Endothelial cell (in vitro differentiated cells): ENCODE measurements around the gene DCAF15. TPM values are rescaled to one million over a fixed set of nuclear protein-coding genes. Genes with fewer than 3 reads are reported as not detected.

ENCODE experiments used
- DNase-seq: peaks from one replicate; pipeline ENCODE4 v3.0.0; 2021; ENCODE audit warnings: low spot score
- H3K27ac Mint-ChIP-seq: one replicate; pipeline ENCODE4 v1.8.0; 2021; ENCODE audit warnings: mixed read lengths, inconsistent platforms; ENCODE audit not compliant: unreplicated experiment
- H3K27me3 Mint-ChIP-seq: one replicate; pipeline ENCODE4 v1.8.0; 2021; ENCODE audit warnings: mild to moderate bottlenecking, moderate library complexity, mixed read lengths, inconsistent platforms; ENCODE audit not compliant: unreplicated experiment
- H3K36me3 Mint-ChIP-seq: one replicate; pipeline ENCODE4 v1.8.0; 2021; ENCODE audit warnings: mild to moderate bottlenecking, low read depth, mixed read lengths, inconsistent platforms; ENCODE audit not compliant: unreplicated experiment
- H3K4me1 Mint-ChIP-seq: one replicate; pipeline ENCODE4 v1.8.0; 2021; ENCODE audit warnings: mild to moderate bottlenecking, mixed read lengths, inconsistent platforms; ENCODE audit not compliant: unreplicated experiment
- H3K4me3 Mint-ChIP-seq: one replicate; pipeline ENCODE4 v1.8.0; 2021; ENCODE audit warnings: mild to moderate bottlenecking, mixed read lengths, inconsistent platforms; ENCODE audit not compliant: unreplicated experiment
- H3K9me3 Mint-ChIP-seq: one replicate; pipeline ENCODE4 v1.8.0; 2021; ENCODE audit warnings: mixed read lengths, inconsistent platforms; ENCODE audit not compliant: unreplicated experiment
- CTCF ChIP-seq: fragments of 200-600 bp; sonication (generic); IDR thresholded peaks from one replicate; pipeline ENCODE4 v1.5.0; 2021; ENCODE audit warnings: antibody characterized with exemption; ENCODE audit not compliant: unreplicated experiment
- total RNA-seq: library from RNA; stranded (reverse); fragmentation: NEBNext Ultra II Directional; extraction: Animal tissue kit (Norgen Biotek cat#: 25700); gene quantifications from one replicate; pipeline ENCODE4 v1.2.1, GENCODE V29; 2021; ENCODE audit not compliant: unreplicated experiment

The DCAF15 gene
- total RNA-seq, 1 donor from 2014 or later, result 53.0 TPM

- TF ChIP-seq CTCF, result no peak
- H3K4me3 Mint-ChIP-seq, result peak overlapping the region; percentile 24
- H3K27me3 Mint-ChIP-seq, result peaks cover 16% of the 10 kb centered on the region
- peaks cover 18% of the 10 kb centered on the region for H3K4me1 Mint-ChIP-seq
- H3K9me3 Mint-ChIP-seq, result no peaks in the 10 kb centered on the region
- H3K36me3 Mint-ChIP-seq, result peaks cover 6% of the 10 kb centered on the region
- no peak for DNase-seq
- peak overlapping the region; percentile 13 for H3K27ac Mint-ChIP-seq
Measured at GRCh38 chr19:13984875-13985741, 32.8 kb downstream of the DCAF15 start.

GRCh38 chr19:13985771-13986347 lies 33.5 kb downstream of the DCAF15 start:
- Mint-ChIP-seq H3K4me3 (peak overlapping the region; percentile 24), H3K27me3 (peaks cover 16% of the 10 kb centered on the region), H3K27ac (peak overlapping the region; percentile 13), H3K9me3 (no peaks in the 10 kb centered on the region), H3K36me3 (peaks cover 9% of the 10 kb centered on the region), H3K4me1 (peaks cover 18% of the 10 kb centered on the region)
- no peak for TF ChIP-seq CTCF
- no peak for DNase-seq

GRCh38 chr19:13986348-13986904 lies 34.1 kb downstream of the DCAF15 start:
- H3K27ac Mint-ChIP-seq, result peak overlapping the region; percentile 82

GRCh38 chr19:13987101-13987890 lies 35.0 kb downstream of the DCAF15 start:
- Mint-ChIP-seq H3K9me3 (no peaks in the 10 kb centered on the region), H3K4me1 (peaks cover 18% of the 10 kb centered on the region), H3K27me3 (peaks cover 19% of the 10 kb centered on the region), H3K36me3 (peaks cover 12% of the 10 kb centered on the region), H3K4me3 (peak overlapping the region; percentile 62), H3K27ac (peak overlapping the region; percentile 82)
- TF ChIP-seq CTCF, result no peak
- DNase-seq, result no peak

More at GRCh38 chr19:13986348-13986904, 34.1 kb downstream of the DCAF15 start:
- Mint-ChIP-seq H3K4me1 (peaks cover 18% of the 10 kb centered on the region), H3K27me3 (peaks cover 17% of the 10 kb centered on the region), H3K4me3 (no peak overlapping the region), H3K9me3 (no peaks in the 10 kb centered on the region), H3K36me3 (peaks cover 12% of the 10 kb centered on the region)
- TF ChIP-seq CTCF, result no peak
- peak; percentile 82 for DNase-seq
